ENCODE results near the gene SYNPO2.

SYNPO2 gene

GRCh38 chr4:118968813-118969212, 80.2 kb downstream of the SYNPO2 start:
- no peaks in the 10 kb centered on the region for H3K9me2 ChIP-seq (replicated peaks; ENCODE audit: insufficient read depth, low read length)
- H3K9me3 ChIP-seq (ENCODE audit: insufficient read depth, low read length) = no peaks in the 10 kb centered on the region
- no peak for TF ChIP-seq CTCF (IDR thresholded peaks at IDR 0.05; ENCODE audit: insufficient read depth, low read length, poor library complexity, severe bottlenecking)
- TF ChIP-seq EZH2phosphoT487 (conservative IDR thresholded peaks at IDR 0.05; ENCODE audit: low read length) = no peak
- no peaks in the 10 kb centered on the region for H4K20me1 ChIP-seq (ENCODE audit: low read depth, low read length)
- no peak overlapping the region for H3K9ac ChIP-seq (ENCODE audit: low read length)
- H3K79me2 ChIP-seq (ENCODE audit: insufficient read depth, low read length) = no peaks in the 10 kb centered on the region
- no peaks in the 10 kb centered on the region for H3F3A ChIP-seq (ENCODE audit: insufficient read depth)
- no peaks in the 10 kb centered on the region for H3K27me3 ChIP-seq (ENCODE audit: low read length)
- no peaks in the 10 kb centered on the region for H3K36me3 ChIP-seq (ENCODE audit: low read length)
- H3K27ac ChIP-seq (ENCODE audit: low read depth, low read length) = no peak overlapping the region
- H2AFZ ChIP-seq (ENCODE audit: low read depth, low read length, severe bottlenecking) = no peak overlapping the region
- no peak overlapping the region for H3K4me2 ChIP-seq (ENCODE audit: low read depth, low read length, poor library complexity, severe bottlenecking)
- H3K4me3 ChIP-seq (ENCODE audit: insufficient read depth, low read length, poor library complexity, severe bottlenecking) = no peak overlapping the region

- no peaks in the 10 kb centered on the region for H3K9me3 ChIP-seq (ENCODE audit: insufficient read depth, low read length)
- H3K9me2 ChIP-seq (replicated peaks; ENCODE audit: insufficient read depth, low read length) = no peaks in the 10 kb centered on the region
- H3K4me2 ChIP-seq (ENCODE audit: low read depth, low read length, poor library complexity, severe bottlenecking) = no peak overlapping the region
- H3K36me3 ChIP-seq (ENCODE audit: low read length) = no peaks in the 10 kb centered on the region
- TF ChIP-seq EZH2phosphoT487 (conservative IDR thresholded peaks at IDR 0.05; ENCODE audit: low read length) = no peak
- TF ChIP-seq CTCF (IDR thresholded peaks at IDR 0.05; ENCODE audit: insufficient read depth, low read length, poor library complexity, severe bottlenecking) = no peak
- H4K20me1 ChIP-seq (ENCODE audit: low read depth, low read length) = no peaks in the 10 kb centered on the region
- no peak overlapping the region for H3K4me3 ChIP-seq (ENCODE audit: insufficient read depth, low read length, poor library complexity, severe bottlenecking)
- H3K9ac ChIP-seq (ENCODE audit: low read length) = no peak overlapping the region
- no peak overlapping the region for H2AFZ ChIP-seq (ENCODE audit: low read depth, low read length, severe bottlenecking)
- H3K27ac ChIP-seq (ENCODE audit: low read depth, low read length) = no peak overlapping the region
- no peaks in the 10 kb centered on the region for H3K79me2 ChIP-seq (ENCODE audit: insufficient read depth, low read length)
- no peaks in the 10 kb centered on the region for H3F3A ChIP-seq (ENCODE audit: insufficient read depth)
- H3K27me3 ChIP-seq (ENCODE audit: low read length) = no peaks in the 10 kb centered on the region
Observed at GRCh38 chr4:118969359-118969758, 80.7 kb downstream of the SYNPO2 start.

DNA sequence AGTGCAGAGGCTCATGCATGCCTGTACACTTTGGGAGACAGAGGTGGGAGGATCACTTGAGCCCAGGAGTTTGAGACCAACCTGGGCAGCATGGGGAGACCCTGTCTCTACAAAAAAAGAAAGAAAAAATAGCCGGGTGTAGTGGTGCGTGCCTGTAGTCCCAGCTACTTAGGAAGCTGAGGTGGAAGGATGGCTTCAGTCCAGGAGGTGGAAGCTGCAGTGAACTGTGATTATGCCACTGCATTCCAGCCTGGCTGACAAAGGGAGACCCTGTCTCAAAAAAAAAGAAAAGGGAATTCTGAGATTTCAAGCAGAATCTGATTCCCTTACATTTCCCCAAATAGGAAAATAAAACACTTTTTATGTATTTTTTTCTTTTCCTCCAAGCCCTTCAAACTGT, 83.5 kb downstream of the SYNPO2 start:
- TF ChIP-seq CTCF (IDR thresholded peaks at IDR 0.05; ENCODE audit: insufficient read depth, low read length, poor library complexity, severe bottlenecking) (no peak), EZH2phosphoT487 (conservative IDR thresholded peaks at IDR 0.05; ENCODE audit: low read length) (no peak)
- no peaks in the 10 kb centered on the region for H3K27me3 ChIP-seq (ENCODE audit: low read length)
- H3K4me3 ChIP-seq (ENCODE audit: insufficient read depth, low read length, poor library complexity, severe bottlenecking) = no peak overlapping the region

More for the DNA sequence above, 83.5 kb downstream of the SYNPO2 start:
- no peak overlapping the region for H3K4me2 ChIP-seq (ENCODE audit: low read depth, low read length, poor library complexity, severe bottlenecking)
- H3F3A ChIP-seq (ENCODE audit: insufficient read depth) = no peaks in the 10 kb centered on the region
- no peak overlapping the region for H3K9ac ChIP-seq (ENCODE audit: low read length)
- no peaks in the 10 kb centered on the region for H3K9me2 ChIP-seq (replicated peaks; ENCODE audit: insufficient read depth, low read length)
- H3K79me2 ChIP-seq (ENCODE audit: insufficient read depth, low read length) = no peaks in the 10 kb centered on the region
- H2AFZ ChIP-seq (ENCODE audit: low read depth, low read length, severe bottlenecking) = no peak overlapping the region
- H3K9me3 ChIP-seq (ENCODE audit: insufficient read depth, low read length) = no peaks in the 10 kb centered on the region
- H3K36me3 ChIP-seq (ENCODE audit: low read length) = no peaks in the 10 kb centered on the region
- H3K27ac ChIP-seq (ENCODE audit: low read depth, low read length) = no peak overlapping the region
- H4K20me1 ChIP-seq (ENCODE audit: low read depth, low read length) = no peaks in the 10 kb centered on the region
